ENCODE results near the gene GFOD2.

Gene GFOD2

DNA sequence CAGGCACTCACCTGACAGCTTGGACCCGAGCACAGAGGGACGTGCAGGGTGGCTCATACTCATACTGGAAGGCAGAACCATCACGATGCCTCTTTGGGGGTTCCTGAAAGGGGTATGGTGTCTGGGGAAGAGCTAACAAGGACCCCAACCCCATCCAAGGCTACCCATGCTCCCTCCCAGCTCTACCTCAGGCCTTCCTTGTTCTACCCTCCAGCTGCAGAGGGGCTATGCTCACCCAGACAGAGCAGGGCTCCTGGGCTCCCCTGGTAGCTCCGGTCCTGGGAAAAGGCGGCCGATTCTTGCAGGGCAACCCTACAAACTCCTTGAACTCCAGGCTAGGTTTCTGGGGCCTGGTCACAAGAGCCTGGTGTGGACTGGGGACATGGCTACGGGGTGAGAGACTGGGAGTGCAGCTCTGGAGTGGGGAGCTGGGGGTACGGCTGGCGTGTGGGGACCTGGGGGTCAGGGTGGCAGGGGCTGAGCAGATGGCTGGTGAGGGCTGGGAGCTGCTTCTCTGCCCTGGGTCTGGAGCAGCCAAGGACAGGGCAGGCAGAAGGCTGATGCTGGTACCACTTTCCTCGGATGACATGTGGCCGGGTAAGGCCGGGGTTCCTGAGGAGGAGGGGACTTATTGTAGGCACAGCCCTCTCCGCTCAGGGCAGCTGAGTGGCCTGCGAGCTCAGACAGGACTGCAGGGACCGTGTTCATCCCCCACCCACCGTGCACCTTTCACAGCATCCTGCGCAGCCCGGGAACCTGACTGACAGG is 61.2 kb downstream of the GFOD2 start:
- DNase-seq (ENCODE audit: low spot score) = no peak

DNA sequence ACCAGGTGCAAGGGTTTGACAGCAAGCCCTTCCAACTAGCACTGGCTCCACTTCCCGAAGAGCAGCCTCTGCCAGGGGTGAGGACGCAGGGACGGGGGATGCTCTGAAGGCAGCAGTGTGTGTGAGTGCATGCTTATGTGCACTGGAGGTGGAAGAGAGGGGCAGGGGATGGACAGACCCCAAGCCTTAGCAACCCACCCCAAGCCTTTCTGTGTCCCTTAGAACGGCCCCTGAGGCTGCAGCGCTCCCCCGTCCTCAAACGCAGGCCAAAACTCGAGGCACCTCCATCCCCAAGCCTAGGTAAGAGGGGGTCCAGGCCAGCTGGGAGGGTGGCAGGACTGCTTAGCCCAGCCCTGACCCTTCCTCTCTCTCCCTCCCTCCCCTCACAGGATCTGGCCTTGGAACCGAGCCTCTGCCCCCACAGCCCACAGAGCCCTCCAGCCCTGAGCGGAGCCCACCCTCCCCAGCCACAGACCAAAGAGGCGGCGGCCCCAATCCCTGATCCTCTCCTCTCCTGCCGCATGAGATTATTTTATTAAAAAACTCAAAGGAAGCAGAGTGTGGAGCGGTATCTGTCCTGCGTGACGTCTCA is 62.0 kb downstream of the GFOD2 start:
- no peak for DNase-seq (ENCODE audit: low spot score)

DNA sequence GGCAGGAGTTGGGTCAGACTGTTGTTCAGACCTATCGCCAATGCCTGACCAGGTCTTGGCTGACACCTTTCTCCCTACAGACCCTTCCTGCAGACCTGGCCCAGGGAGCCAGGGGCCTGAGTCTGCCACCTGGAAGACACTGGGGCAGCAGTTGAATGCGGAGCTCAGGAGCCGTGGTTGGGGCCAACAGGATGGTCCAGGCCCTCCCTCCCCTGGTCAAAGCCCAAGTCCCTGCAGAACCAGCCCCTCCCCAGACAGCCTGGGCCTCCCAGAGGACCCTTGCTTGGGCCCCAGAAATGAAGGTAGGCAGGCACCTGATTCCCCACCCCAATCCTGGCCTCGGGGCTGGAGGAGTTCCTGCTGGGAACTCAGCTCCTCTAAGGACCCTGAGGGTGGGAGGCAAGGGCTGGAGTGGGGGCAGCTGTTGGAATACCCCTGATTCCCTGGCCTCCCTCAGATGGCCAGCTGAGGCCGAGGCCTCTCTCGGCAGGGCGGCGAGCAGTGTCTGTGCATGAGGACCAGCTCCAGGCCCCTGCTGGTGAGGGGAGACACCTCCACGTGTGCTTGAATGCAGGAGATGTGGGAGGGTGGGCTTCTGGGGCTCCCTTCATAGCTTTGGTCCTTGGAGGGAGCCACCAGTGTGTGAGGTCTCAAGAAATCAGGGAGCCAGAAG is 62.6 kb downstream of the GFOD2 start:
- DNase-seq (ENCODE audit: low spot score) = no peak

DNA sequence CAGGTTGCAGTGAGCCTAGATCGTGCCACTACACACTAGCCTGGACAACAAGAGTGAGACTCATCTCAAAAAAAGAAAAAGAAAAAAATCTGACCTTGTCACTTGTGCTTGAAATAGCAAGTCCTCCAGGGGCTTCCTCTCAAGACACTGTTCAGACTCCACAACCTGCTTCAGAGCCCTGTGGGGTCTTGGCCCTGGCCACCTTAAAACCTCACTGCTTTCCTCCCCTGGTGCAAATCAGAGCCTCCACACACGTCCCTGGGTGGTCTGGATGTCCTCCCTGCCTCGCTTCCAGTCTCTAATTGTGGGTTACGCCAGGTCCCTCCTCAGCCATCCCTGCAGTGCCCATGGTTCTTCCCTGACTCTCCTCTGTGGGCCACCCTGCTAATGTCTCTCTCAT is 63.8 kb downstream of the GFOD2 start:
- no peak for DNase-seq (ENCODE audit: low spot score)

DNA sequence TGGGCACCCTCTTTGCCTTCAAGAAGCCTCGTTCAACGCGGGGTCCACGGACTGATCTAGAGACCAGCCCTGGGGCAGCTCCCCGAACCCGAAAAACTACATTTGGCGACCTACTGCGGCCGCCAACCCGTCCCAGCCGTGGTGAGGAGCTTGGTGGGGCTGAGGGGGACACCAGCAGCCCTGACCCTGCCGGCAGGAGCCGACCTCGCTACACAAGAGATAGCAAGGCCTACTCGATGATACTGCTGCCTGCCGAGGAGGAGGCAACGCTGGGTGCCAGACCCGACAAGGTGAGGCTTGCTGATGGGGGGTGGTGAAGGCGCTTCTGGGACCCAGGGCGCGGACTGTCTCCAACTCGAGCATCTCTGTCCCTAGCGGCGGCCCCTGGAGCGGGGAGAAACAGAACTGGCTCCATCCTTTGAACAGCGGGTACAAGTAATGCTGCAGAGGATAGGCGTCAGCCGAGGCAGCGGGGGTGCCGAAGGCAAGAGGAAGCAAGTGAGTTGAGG is 64.7 kb downstream of the GFOD2 start:
- DNase-seq (ENCODE audit: low spot score) = no peak

DNA sequence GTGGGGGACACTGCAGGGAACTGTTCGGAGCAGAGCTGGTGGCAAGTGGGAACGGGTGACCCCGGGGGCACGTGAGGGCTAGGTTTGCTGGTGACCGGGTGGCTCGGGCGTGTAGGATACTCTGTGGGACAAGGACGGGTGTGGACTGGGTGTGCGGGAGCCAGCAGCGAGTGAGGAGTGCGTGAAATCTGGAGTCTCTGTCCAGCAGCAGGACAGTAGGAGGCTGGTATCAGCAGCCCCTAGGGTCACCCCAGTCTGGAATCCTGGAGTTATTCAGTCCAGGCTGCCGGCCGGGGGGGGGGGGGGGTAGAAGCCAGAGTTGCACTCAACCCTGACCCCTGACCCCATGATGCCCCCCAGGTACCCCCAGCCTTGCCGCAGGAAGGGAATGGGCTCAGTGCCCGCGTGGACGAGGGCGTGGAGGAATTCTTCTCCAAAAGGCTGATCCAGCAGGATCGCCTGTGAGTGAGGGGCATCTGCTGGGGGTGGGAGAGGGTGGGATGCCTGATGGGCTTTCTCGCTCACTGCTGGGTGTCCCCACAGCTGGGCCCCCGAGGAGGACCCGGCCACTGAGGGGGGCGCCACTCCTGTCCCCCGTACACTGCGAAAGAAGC is 65.2 kb downstream of the GFOD2 start:
- DNase-seq (ENCODE audit: low spot score) = no peak

DNA sequence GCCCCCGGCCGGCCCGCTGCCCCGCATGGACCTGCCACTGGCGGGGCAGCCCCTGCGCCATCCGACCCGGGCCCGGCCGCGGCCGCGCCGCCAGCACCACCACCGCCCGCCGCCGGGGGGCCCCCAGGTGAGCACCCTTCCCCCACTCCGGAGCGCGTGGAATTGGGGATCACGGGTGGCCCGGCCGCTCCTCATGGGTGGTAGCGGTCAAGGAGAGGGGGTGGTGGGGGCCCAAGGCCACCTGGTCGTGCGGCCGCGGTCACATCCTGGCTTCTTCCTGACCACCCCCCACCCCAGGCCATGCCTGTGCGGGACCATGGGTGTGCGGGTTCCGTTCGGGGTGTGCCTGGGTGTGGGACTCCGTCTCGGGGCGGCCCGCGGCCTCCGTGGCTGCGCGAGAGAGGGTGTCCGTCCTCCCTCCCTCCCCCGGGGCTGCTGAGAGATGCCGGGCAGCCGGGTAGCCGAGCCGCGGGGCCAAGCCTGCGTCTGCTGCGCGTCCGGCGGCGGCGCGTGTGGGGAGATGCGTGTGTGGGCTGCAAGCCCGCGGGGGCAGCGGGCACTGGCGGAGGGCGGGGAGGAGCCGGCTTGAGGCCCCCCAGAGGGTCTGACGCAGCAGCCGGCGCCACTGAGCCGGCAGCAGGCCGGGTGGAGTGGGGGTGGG is 65.9 kb downstream of the GFOD2 start:
- DNase-seq (ENCODE audit: low spot score) = no peak

DNA sequence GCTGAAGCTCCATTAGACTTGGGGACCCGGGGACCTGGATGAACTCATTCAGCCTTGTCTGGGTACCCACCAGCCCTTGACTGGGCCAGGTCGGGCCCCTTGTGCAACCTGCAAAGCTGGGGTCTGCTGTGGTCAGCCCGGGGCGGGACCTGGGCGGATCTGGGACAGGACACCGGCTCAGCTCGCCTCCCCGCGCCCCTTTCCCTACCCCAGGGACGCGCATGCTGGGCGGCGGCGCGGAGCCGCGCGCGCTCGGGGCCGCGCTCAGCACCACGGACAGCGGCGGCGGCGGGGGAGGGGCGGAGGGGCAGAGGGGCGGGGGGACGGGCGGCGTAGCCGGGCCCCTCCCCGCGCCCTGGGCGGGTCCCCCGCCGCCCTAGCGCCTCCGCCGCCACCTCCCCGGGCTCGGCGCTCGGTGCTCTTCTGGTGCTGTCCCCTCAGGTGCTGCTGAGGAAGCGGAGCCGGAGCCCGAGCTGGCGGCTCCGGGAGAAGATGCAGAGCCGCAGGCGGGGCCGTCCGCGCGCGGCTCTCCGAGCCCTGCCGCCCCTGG is 66.5 kb downstream of the GFOD2 start:
- DNase-seq (ENCODE audit: low spot score) = no peak

DNA sequence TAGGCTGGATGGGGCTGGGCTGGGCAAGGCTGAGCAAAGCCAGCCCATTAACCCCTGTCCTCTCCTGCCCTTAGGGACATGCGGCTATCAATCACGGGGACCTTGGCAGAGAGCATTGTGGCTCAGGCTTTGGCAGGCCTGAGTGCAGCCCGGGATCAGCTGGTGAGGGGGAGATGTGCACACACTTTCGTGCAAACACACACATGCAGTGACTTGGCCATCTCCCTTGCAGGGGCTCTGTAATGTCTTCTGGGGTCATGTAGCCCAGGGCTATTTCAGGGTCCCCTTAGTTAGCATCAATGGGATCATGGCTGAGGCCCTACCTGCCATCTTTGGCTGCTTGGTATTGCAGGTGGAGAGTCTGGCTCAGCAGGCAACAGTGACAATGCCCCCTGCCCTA is 67.3 kb downstream of the GFOD2 start:
- DNase-seq (ENCODE audit: low spot score) = no peak

DNA sequence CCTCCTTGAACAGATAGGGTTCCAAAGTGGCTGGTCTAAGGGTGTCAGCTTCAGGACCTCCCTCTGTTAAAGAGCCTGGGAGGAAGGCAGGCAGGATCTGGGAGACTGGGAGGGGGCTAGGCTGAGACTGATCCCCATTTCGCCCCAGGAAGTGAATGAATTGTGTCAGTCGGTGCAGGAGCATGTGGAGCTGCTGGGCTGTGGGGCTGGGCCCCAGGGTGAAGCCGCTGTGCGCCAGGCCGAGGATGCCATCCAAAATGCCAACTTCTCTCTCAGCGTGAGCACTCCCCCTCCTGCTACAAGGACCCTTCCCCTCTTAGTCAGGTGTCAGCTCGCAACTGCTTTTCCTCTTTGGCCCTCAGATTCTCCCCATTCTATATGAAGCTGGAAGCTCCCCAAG is 68.1 kb downstream of the GFOD2 start:
- no peak for DNase-seq (ENCODE audit: low spot score)

DNA sequence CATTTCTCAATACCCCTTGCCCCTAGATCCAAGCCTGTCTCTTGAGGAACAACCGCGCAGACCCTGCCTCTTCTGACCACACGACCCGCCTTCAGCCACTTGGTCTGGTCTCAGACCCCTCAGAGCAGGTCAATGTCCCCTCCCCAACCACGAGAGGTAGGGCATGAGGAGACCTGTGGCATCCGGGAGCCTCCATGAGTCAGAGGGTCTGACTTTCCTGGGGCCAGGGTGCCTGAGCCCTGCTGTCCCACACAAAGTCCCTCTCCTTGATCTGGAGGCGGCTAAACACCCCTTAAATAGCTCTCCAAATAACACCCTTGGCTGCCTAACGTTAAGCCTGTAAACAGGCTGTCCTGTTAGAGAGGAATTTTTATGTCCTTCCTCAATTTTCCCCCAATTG is 69.1 kb downstream of the GFOD2 start:
- no peak for DNase-seq (ENCODE audit: low spot score)

DNA sequence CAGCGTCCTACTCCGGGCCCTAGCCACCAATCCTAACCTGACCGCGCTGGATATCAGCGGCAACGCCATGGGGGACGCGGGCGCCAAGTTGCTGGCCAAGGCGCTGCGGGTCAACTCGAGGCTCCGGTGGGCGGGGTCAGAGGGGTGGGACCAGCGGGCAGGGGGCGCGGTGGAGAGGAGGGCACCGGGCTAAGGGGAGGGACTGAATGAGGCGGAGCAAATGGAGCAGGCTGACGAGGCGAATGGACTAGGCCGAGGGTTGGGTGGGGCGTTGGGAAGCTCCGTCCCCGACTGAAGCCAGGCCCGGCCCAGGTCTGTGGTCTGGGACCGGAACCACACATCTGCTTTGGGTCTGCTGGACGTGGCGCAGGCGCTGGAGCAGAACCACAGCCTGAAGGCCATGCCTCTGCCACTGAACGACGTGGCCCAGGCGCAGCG is 69.6 kb downstream of the GFOD2 start:
- no peak for DNase-seq (ENCODE audit: low spot score)

DNA sequence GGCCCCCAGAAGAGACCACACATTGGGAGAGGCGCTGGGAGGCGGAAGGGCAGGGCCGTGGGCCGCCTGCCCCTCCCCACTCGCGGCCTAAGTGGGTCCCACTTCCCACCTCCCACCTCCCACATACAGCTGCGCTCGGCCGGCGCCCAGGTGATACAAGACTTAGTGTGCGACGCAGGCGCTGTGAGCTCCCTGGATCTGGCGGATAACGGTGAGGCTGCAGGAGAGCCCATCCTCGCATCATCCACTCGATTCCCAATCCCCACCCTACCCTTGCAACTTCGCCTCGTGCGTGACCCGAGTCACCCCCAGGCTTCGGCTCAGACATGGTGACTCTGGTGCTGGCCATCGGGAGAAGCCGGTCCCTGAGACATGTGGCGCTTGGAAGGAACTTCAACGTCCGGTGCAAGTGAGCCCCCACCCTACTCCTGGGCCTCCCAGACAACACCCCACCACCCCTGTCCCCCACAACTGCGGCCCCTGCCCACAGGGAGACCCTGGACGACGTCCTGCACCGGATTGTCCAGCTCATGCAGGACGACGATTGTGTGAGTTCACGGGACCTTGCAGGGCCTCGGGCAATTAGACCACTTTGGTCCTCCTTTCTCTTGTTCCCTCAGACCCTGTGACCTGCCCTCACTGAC is 70.2 kb downstream of the GFOD2 start:
- no peak for DNase-seq (ENCODE audit: low spot score)

DNA sequence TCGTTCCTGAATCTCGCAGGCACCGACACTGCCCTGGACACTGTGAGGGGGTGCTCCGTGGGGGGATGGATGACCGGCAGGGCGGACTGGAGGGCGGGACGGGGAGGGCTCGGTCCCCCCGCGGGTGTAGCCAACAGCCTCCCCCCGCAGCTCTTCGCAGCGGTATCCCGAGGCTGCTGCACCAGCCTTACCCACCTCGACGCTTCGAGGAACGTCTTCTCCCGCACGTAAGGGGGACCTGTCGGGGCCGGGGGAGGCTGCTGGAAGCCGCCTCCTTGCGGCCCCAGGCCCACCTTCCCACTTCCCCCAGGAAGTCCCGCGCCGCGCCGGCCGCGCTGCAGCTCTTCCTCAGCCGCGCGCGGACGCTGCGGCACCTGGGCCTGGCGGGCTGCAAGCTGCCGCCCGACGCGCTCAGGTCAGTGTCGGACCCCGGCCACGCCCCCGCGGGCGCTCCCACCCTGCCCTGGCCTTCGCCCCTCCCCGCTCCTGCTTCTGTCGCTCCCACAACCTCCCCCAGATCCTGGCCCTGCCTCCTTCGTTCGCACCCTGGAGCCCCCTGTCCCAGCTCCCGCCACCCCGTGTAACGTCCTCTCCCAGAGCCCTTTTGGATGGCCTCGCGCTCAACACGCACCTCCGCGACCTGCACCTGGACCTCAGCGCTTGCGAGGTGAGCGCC is 70.9 kb downstream of the GFOD2 start:
- DNase-seq (ENCODE audit: low spot score) = no peak

DNA sequence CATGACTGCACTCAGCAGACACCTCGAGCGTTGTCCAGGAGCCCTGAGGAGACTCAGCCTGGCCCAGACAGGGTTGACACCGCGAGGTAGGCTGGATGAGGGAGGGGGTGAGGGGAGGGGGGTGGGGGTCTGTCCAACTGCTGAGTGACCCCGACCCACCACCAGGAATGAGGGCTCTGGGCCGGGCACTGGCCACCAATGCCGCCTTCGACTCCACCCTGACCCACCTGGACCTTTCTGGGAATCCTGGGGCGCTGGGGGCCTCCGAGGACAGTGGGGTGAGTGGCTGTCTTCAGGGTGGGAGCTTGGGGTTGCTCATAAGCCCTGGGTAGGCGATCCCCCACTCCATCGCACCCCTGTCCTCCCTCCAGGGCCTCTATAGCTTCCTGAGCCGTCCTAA is 71.4 kb downstream of the GFOD2 start:
- DNase-seq (ENCODE audit: low spot score) = no peak

DNA sequence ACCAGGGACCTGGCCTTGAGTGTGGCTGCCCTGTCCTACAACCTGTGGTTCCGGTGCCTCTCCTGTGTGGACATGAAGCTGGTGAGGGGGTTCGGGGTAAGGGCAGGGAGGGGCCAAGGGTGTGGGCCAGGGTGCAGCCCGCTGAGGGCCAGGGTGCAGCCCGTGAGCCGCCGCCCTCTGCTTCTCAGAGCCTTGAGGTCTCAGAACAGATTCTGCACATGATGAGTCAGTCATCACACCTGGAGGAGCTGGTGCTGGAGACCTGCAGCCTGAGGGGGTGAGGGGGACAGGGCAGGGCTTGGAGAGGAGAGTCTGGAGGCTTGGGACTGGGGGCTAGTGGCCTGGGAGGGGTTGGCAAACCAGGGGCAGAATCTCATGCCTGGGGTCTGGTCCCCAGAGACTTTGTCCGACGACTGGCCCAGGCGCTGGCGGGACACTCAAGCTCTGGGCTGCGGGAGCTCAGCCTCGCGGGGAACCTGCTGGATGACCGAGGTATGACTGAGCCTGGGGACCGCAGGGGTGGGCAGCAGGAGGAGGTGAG is 71.9 kb downstream of the GFOD2 start:
- DNase-seq (ENCODE audit: low spot score) = no peak

DNA sequence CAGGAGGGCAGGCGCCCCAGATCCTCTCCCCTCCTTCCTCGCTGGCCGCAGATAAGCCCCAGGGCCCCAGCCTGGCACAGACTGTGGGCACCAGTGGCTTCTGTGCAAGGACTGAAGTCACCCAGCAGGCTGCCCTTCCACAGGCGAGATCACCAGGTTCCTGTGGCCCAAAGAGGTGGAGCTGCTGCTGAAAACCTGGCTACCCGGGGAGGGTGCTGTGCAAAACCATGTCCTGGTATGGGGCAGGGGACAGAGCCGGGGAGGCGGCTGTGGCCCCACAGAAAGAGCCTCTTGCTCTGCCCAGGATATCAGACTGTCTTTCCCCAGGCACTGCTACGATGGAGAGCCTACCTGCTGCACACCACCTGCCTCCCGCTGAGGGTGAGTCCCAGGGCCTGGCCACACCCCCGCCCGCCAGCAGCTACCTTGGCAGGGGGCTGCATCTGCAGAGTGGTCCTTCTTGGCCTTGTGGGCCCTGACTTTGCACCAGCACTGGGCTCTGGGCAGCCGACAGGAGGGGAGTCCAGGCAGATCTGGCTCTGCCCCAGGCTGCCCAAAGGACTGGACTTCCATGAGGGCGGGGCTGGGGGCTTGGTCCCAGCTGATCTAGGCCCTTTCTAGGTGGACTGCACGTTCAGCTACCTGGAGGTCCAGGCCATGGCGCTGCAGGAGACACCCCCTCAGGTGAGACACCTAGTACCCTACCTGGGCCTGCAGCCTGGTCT is 73.6 kb downstream of the GFOD2 start:
- no peak for DNase-seq (ENCODE audit: low spot score)

DNA sequence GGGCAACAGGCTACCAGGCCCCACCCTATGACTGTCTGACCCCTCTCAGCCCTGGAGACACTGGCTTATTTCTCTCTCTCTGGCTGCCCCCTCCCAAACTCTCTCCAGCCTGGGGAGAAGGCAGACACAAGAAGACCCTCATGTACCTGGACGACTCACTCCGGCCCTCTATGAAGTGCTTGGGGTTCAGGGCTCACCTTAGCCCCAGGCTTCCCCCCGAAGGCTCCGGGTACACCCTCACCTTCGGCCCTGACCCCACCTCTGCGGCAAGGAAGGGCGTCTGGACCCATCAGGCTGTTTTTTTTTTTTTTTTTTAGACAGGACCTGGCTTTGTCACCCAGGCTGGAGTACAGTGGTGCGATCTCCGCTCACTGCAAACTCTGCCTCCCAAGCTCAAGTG is 75.1 kb downstream of the GFOD2 start:
- DNase-seq (ENCODE audit: low spot score) = no peak

DNA sequence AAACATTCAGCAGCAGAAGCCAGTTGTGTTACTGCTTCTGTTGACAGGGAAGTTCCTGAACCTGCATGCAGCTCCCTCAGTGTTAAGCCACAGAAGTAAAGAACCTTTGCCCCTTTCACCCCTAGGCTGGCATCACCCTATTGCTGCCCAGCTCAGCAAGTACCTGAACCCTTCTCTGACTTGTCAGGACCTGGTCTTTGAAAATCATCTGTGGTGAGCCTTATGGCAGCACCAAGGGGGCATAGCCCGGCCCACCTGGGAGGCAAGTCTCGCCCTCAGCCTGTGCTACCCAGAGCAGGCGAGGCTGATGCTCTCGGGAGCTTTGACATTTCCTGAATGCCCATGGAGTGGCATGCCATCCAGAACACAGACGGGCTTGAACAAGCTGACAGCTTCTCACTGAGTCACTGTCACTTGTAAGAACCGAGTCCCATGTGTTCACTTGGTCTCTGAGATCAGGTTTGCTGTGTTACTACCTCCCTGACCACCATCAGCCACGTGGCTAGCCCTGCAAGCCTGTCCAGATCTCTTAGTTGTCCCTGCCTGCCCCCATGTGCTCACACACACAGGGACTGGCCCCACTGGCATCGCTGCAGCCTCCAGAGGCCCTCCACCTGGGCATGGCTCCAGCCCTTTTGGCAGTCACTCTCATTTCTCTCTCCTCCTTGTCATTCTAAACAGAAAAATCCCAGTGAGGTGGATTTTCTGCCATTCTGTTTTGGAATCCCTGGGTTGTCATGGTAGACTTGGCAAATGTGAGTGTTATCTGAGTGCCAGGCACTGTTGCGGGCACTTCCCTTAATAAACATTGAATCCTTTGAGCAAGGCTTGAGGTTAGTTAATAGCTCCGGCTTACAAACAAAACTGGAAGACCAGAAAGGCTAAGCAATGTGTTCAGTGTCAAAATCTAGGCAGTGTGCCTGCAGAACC is 77.1 kb downstream of the GFOD2 start:
- no peak for DNase-seq (ENCODE audit: low spot score)

All from germinal center (tissue), 1 donor.